Thyroid gland (tissue), 4 donors: ENCODE results near the gene IPO7.

Experiments
- CTCF ChIP-seq, 6 experiments: fragments of 200-600 bp in 3 of 6; fragments of 450-650 bp in 3 of 6; sonication (generic) in 3 of 6; IDR thresholded peaks; one replicate each; pipeline ENCODE4 v1.5.1; 2016 to 2019; ENCODE audit warnings: antibody characterized with exemption in 6 of 6, mild to moderate bottlenecking in 2 of 6, inconsistent platforms in 1 of 6, moderate library complexity in 1 of 6
- POLR2A ChIP-seq, 2 donors: fragments of 450-650 bp; IDR thresholded peaks; one replicate each; pipeline ENCODE4 v1.6.1; 2017; ENCODE audit warnings: antibody characterized with exemption in 2 of 2, mild to moderate bottlenecking in 2 of 2, moderate library complexity in 1 of 2

GRCh38 chr11:9357041-9357440 is 27.4 kb upstream of the IPO7 start:
- TF ChIP-seq CTCF (IDR thresholded peaks at IDR 0.05) (no peak), POLR2A (IDR thresholded peaks at IDR 0.05) (no peak)
